ENCODE results near the gene SDSL. TPM values are rescaled to one million over a fixed set of nuclear protein-coding genes. Genes with fewer than 3 reads are reported as not detected.

Gene SDSL
- total RNA-seq, 2 donors from 2014 or later: 0.29 to 3.2 TPM

DNA sequence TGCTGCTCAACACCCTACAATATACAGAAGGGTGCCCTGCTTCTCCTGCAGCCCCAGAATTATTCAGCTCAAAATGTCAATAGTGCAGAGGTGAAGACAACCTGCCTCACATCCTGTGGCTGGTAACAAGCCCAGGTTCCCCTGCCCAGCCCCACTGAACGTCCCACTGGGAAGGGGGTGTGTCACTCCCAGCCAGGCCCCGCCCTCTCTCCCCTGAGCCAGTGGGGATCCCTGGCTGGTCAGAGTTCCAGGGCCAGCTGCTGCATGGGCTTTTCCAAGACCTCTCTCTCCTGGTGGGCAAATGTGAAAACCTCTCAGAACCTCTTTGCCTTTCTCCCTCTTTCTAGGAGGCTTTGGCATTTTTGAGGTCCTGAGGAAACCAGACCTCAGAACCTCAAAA is 63.1 kb downstream of the SDSL start:
- no peaks in the 10 kb centered on the region for H3K36me3 Mint-ChIP-seq (ENCODE audit: insufficient read depth in 2 of 2)

DNA sequence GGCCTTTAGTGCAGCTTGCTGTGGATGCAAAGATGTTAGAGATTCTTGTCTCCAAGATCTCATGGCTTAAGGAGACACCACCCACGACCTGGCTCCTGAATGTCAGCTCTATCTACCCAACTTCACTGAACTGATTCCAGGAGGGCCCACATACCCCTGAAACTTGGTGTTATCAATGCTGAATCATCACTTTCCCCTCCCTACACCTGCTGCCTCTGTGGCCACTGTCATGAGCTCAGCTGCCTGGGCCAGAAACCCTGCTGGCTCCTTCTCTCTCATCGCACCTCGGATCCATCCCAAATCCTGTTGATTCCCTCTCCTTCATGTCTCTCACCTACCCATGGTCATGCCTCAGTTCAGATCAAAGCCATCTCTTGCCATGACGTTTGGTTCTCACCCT is 64.5 kb downstream of the SDSL start:
- H3K9me3 Mint-ChIP-seq: peaks cover 0 to 5% of the 10 kb centered on the region in 2 donors
- peaks cover 0 to 3% of the 10 kb centered on the region in 2 donors for H3K36me3 Mint-ChIP-seq (ENCODE audit: insufficient read depth in 2 of 2)

More for the DNA sequence above, 63.1 kb downstream of the SDSL start:
- no peak overlapping the region for H3K27ac Mint-ChIP-seq
- peaks cover 62% of the 10 kb centered on the region for H3K27me3 Mint-ChIP-seq (ENCODE audit: low read depth)
- H3K4me1 Mint-ChIP-seq (ENCODE audit: low read depth): no peaks in the 10 kb centered on the region
- DNase-seq (no peak), ATAC-seq (replicated peaks in 1 of 2) (no peak)
- no peak overlapping the region for H3K4me3 Mint-ChIP-seq
- peaks cover 0 to 4% of the 10 kb centered on the region in 2 donors for H3K9me3 Mint-ChIP-seq

More for the DNA sequence above, 64.5 kb downstream of the SDSL start:
- ATAC-seq (replicated peaks in 1 of 2) (no peak), DNase-seq (no peak)
- Mint-ChIP-seq H3K27ac (no peak overlapping the region), H3K27me3 (ENCODE audit: low read depth) (peaks cover 55% of the 10 kb centered on the region), H3K4me3 (no peak overlapping the region), H3K4me1 (ENCODE audit: low read depth) (no peaks in the 10 kb centered on the region)

Other genes with a start within 250 kb of the SDSL start
- 10 to 100 TPM; 81.4 to 82.7 TPM for gene DDX54, start 236.9 kb upstream of the SDSL start, total RNA-seq
- gene RITA1, start 236.7 kb upstream of the SDSL start, total RNA-seq: 10 to 100 TPM; 21.3 to 25.1 TPM
- gene TPCN1, start 200.9 kb upstream of the SDSL start, total RNA-seq: 10 to 100 TPM; 74.7 to 84.0 TPM
- gene SLC8B1, start 87.3 kb upstream of the SDSL start, total RNA-seq: 10 to 100 TPM; 25.9 to 27.4 TPM
- 10 to 100 TPM; 13.2 to 14.7 TPM for gene PLBD2, start 63.8 kb upstream of the SDSL start, total RNA-seq
- gene SDS, start 18.5 kb upstream of the SDSL start, total RNA-seq: not detected
- under 1 TPM; 0.07 to 0.19 TPM for gene LHX5, start 49.5 kb downstream of the SDSL start, total RNA-seq

Measured in activated T-cell treated with anti-CD3 and anti-CD28 coated beads, Interleukin-2, amount 50 U/mL, for 72 hours (primary cell).